ENCODE results near the gene CD36.

DNA sequence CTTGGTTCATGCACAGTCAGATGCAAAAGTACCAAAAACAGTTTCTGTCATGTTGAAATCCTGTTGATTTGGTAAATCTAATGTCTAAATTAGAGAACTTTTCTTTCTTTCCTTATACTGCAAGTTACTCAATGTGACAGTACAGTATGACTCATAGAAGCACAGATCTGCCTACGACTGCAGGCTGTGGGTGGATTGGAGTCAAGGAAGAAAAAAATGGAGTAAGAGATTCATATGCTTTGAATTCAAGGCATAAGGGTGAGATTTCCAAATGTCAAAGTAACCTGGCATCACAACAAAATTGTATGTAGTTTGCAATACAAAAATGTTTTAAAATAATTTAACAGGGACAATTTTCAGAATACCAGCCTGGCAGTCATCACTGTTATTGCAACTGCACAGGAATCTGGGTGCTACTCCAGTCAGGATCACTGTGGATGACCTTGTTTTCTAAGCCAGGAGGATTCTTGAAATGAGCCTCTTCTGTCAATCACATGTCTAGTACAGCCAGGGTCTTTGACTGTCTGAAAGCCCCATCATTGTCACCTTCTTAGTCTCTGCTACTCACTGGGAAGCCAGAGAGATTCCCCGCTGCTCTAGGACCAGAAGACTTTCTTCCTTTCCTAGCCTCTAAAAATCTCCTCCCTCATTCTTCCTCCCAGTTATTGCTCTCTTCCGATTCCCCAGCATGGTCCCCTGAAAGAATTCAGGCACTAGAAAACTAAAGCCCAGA, 83.6 kb downstream of the CD36 start:
- TF ChIP-seq CTCF (IDR thresholded peaks at IDR 0.05 in 4 of 5, conservative IDR thresholded peaks at IDR 0.05 in 1 of 5), result no peak
- TF ChIP-seq POLR2A (IDR thresholded peaks at IDR 0.05), result no peak

All from gastrocnemius medialis (tissue), 4 donors.